GM12873 (cell line): ENCODE measurements around the gene MYO1G.

Source experiments
- CTCF ChIP-seq: IDR thresholded peaks from 2 replicates; pipeline ENCODE4 v1.5.1; 2012; ENCODE audit warnings: low read depth, mild to moderate bottlenecking, moderate library complexity, low read length, control low read depth; ENCODE audit not compliant: insufficient read depth; ENCODE audit errors: missing control alignments

Gene MYO1G

GRCh38 chr7:44978511-44979366 is at the start of gene MYO1G:
MYO1G (minus strand) TSS chr7:44979015; CDS start chr7:44978961, 54 bp downstream.
- no peak for TF ChIP-seq CTCF

GRCh38 chr7:45028138-45028919 is 49.5 kb upstream of the MYO1G start:
- no peak for TF ChIP-seq CTCF

- TF ChIP-seq CTCF: no peak
Measured at GRCh38 chr7:45027774-45028114, 48.9 kb upstream of the MYO1G start.

GRCh38 chr7:45026984-45027773 is 48.4 kb upstream of the MYO1G start:
- TF ChIP-seq CTCF: no peak

GRCh38 chr7:45026013-45026412 is 47.2 kb upstream of the MYO1G start:
- no peak for TF ChIP-seq CTCF

- no peak for TF ChIP-seq CTCF
Measured at GRCh38 chr7:45024126-45024744, 45.4 kb upstream of the MYO1G start.
